Bronchial epithelial cell (primary cell): ENCODE results near the gene TKT. TPM values are rescaled to one million over a fixed set of nuclear protein-coding genes. Genes with fewer than 3 reads are reported as not detected.
"Not testable (repeated sequence)": the region's sequence is repeated elsewhere in the genome, so short reads cannot be mapped to it uniquely, and the experiment has no call there.

Experiments
- DNase-seq: peaks from one replicate; pipeline ENCODE4 v3.0.0-alpha.2; 2010; ENCODE audit warnings: low read depth
- FAIRE-seq: peaks from 2 replicates; lab custom pipeline; 2011; peaks lifted over from hg19 to GRCh38; lab: Jason Lieb, UNC
- H3K27me3 ChIP-seq: 2 replicates; pipeline ENCODE4 v1.5.1; 2011; ENCODE audit warnings: low read length; ENCODE audit not compliant: control insufficient read depth, insufficient read depth
- H3K36me3 ChIP-seq: 2 replicates; pipeline ENCODE4 v1.5.1; 2011; ENCODE audit warnings: low read length; ENCODE audit not compliant: control insufficient read depth, insufficient read depth
- H3K4me3 ChIP-seq: 2 replicates; pipeline ENCODE4 v1.5.1; 2011; ENCODE audit warnings: mild to moderate bottlenecking, low read depth, low read length, control low read depth
- CTCF ChIP-seq: IDR thresholded peaks from 2 replicates; pipeline ENCODE4 v1.5.1; 2011; ENCODE audit warnings: mild to moderate bottlenecking, moderate library complexity, low read length, control low read depth, inconsistent platforms; ENCODE audit not compliant: insufficient read depth, severe bottlenecking
- total RNA-seq: library from RNA; depleted of rRNA; stranded (reverse); fragments of >200 nt; gene quantifications from 2 replicates; pipeline ENCODE4 v1.2.1, GENCODE V29; 2014

TKT gene
- total RNA-seq, 1 donor from 2014 or later, result 341 TPM

- Histone ChIP-seq H3K4me3 (no peak overlapping the region), H3K27me3 (no peaks in the 10 kb centered on the region), H3K36me3 (no peaks in the 10 kb centered on the region)
- TF ChIP-seq CTCF, result no peak
- DNase-seq (no peak), FAIRE-seq (peak; percentile 64)
Measured at GRCh38 chr3:53278667-53279066, 22.8 kb upstream of the TKT start.

DNA sequence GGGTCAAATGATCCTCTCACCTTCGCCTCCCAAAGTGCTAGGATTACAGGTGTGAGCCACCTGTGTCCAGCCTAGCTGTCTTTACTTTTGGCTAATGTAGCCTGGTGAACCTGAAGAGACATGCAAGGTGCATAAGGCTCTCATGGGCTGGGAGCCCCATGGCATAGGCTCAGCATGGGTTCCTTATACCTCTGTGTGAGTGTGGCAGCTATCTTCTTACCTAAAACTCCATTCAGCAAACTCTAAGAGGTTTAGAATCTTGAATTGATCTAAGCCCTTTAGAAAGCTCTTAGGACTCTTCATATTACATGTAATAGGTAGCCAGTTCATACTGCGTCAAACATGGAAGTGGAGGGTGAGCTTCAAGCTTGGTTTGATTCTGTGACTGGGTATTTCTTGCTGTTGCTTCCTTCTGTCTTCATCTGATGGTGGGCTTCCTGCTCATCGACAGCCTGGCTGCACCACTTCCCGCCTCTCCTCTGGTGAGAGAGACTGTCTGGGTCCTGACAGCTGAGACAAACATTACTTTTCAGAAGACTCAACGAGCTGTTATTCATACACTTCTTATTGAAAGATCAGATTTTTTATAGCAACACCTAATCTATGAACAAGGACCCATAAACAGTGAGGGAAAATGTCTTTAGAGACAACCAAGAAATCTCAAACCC lies 19.2 kb upstream of the TKT start:
- Histone ChIP-seq H3K36me3 (no peaks in the 10 kb centered on the region), H3K4me3 (no peak overlapping the region), H3K27me3 (no peaks in the 10 kb centered on the region)
- TF ChIP-seq CTCF, result no peak
- DNase-seq (no peak), FAIRE-seq (no peak)

- no peak overlapping the region for H3K4me3 ChIP-seq
- FAIRE-seq (no peak), DNase-seq (no peak)
- TF ChIP-seq CTCF, result no peak
- no peaks in the 10 kb centered on the region for H3K27me3 ChIP-seq
- H3K36me3 ChIP-seq, result no peaks in the 10 kb centered on the region
Measured at GRCh38 chr3:53273146-53273670, 17.4 kb upstream of the TKT start.

DNA sequence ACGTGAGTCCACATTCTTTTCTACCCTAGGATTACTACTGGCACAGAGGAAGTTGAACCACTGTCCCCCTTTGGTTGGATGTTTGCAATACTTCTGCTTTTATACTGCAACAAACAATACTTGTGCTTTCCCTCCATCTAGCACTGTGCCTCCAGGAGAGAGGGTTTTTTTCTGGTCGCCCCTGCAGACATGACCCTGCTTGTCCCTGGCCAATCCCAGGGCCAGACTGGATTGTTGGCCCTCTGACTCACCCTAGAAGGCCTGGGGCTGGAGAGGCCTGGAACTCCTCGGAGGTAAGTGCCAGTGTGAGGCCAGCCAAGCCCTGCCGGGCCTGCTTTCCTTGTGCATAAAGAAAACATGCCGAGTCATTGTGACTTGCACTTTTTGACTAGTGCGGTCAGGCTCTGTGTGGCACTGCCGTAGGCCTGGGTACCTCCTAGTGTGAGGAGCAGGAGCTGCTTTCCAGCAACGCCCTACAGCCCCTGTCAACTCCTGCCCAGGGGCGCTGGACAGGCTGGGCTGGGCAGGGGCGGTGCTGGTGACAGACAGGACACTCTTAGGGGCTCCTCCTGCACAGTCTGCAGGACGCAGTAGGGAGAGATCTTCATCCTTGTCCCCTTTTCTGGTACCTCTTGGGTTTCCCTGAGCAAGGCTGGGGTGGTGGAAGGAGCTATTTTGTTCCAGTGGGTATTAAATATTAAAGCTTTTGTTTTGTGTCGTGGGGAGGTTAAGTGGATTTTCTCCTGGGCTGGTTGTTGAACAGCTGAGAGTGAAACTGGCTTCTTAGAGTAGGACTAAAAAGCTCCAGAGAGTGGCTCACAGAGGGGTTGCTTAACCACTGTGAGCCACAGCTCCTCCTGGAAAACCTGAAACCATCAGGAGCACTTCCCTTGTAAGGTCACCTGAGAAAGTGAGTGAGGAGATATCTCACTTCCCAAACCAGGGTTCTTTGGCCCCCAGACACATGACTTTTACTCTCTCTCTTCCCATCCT lies 14.4 kb upstream of the TKT start:
- peak; percentile 99 for DNase-seq

DNA sequence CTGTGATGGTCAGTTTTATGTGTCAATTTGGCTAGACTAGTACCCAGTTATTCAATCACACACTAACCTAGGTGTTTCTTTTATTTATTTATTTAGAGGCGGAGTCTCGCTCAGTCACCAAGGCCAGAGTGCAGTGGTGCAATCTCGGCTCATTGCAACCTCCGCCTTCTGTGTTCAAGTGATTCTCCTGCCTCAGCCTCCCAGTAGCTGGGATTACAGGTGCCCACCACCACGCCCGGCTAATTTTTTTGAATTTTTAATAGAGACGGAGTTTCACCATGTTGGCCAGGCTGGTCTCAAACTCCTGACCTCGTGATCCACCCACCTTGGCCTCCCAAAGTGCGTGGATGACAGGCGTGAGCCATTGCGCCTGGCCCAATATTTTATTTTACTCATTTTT lies 13.4 kb upstream of the TKT start:
- not testable (repeated sequence) for FAIRE-seq, H3K4me3 ChIP-seq, H3K36me3 ChIP-seq, DNase-seq, H3K27me3 ChIP-seq

More for the DNA sequence above, 14.4 kb upstream of the TKT start:
- peak; percentile 68 for FAIRE-seq
- TF ChIP-seq CTCF, result no peak
- H3K36me3 ChIP-seq, result no peaks in the 10 kb centered on the region
- no peaks in the 10 kb centered on the region for H3K27me3 ChIP-seq
- H3K4me3 ChIP-seq, result no peak overlapping the region

DNA sequence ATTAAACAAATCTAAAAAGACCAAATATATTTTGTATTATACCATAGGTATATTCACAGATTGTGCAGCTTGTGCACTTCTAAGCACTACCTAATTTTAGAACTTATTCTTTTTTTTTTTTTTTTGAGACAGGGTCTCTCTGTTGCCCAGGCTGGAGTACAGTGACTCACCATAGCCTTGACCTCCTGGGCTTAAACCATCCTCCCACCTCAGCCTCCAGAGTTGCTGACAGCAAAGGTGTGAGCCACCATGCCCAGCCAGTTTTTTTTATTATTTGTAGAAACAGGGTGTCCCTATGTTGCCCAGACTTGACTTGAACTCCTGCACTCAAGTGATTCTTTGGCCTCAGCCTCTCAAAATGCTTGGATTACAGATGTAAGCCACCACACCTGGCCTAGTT lies 11.9 kb upstream of the TKT start:
- Histone ChIP-seq H3K27me3 (no peaks in the 10 kb centered on the region), H3K36me3 (no peaks in the 10 kb centered on the region), H3K4me3 (no peak overlapping the region)
- FAIRE-seq (no peak), DNase-seq (no peak)
- no peak for TF ChIP-seq CTCF
